DMS153 (cell line): ENCODE results near the gene LRRFIP2.

Source experiments
- DNase-seq: peaks from one replicate; lab custom pipeline; 2025; lab: John Stamatoyannopoulos, UW

The LRRFIP2 gene

DNA sequence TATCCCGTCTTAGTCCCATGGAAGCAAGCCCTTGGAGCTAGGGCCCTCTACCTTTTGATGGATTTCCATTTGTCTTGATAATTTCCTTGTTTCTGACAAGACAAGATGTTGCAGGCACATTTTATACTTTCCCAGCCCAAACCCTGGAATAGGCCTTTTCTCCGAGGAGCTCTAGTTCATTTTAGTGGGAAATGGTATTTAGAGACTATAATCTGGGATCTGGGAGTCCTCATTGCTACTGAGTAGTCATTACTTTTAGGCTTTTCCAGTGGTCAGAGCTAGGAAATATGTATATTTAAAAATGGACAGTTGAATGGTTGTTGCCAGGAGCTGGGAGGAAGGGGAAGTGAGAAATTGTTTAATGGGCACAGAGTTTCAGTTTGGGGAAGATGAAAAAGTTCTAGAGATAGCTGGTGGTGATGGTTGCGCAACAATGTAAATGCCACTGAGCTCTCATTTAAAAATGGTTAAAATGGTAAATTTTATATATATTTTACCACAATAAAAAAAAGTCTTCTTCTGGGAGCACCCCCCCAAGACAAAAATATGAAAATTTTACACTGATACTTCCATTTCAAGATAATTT is 149.5 kb downstream of the LRRFIP2 start:
- no peak for DNase-seq

DNA sequence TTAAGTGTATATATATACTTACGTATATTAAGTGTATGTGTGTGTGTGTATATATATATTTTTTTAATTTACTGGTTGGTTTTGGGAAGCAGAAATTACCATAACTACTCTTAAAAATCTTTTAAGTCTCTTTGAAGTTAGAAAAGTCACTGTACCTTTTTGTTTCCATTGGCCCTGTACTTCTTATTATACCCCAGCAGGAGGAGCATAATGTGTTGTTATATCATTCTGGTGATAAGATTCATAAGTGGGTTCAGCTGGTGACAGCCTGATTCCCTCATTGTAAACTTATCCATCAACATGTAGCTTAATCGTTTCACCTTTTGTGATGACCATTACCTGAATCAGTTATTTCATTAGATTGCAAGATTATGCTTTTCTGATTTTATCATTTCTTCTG is 150.3 kb downstream of the LRRFIP2 start:
- no peak for DNase-seq

DNA sequence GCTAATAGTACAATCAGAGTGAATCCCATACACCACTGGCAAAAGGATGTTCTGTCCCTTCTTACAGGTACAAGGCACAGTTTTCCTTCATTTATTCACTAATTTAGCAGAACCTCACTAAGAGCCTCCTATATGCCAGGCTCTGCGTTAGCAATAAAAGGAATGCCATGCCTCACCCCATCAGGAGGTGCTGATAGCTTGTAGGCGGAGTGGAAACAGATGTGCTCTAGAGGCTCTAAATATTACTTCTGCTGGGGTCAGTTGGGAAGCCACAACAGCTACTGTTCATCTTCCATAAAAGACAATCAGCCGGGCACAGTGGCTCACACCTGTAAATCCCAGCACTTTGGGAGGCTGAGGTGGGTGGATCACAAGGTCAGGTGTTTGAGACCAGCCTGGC is 156.7 kb downstream of the LRRFIP2 start:
- DNase-seq, result no peak

DNA sequence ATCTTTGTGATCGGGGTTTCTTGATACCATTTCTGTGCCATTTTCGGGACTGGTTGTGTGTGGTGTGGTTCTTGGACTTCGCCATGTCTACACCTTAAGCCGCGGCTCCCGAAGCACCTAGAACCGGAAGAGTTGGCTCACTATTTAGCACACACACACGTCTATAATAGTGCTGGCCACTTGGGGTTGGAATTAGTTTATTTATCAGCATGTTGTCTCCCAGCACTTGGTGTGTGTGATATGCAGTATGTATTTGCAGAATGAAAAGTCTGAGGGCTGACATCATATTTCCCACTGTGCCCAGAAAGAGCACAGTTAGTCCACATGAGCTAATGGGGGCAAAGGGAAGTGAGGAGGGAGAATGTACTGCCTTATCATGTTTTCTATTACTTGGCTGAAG is 157.5 kb downstream of the LRRFIP2 start:
- DNase-seq, result no peak

DNA sequence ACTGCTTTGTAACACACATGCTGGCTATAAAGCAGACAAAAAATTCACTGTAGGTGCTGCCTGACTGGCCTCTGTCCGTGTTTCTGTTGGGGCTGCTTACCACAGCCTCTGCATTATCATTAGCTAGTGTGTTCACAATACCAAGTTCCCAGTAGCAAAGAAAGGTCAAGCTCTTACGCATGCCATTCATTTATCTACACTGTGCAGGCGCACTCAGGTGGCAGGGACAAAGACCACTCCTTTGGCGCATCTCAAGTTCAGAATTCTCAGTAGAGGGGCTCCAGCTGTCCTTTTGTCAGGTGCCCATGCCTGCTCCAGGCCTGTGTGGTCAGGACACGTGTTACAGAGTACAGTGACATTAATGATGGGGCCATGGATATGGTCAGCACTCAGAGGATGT is 158.7 kb downstream of the LRRFIP2 start:
- DNase-seq, result no peak

DNA sequence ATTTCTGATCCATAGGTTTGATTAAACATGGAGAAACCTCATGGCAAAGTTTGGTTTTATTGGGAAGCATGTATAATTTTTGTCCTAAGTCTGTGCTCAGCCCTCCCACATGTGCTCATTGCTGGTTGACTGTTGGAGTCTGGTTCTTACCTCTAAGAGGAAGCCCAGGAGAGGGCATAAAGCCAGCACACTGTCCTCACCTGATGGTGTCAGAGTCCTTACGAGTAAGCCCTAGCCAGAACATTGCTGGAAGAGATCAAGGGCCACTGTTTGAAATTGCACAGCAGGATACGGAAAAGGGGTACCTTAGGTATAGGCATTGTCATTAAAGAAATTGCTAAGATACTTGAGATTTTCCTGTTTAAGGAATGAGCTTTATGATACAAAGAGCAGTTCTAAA is 159.8 kb downstream of the LRRFIP2 start:
- no peak for DNase-seq
